EL (cell line): ENCODE data around the gene CIITA.
"Not testable (repeated sequence)": the region's sequence is repeated elsewhere in the genome, so short reads cannot be mapped to it uniquely, and the experiment has no call there.

Experiments used
- DNase-seq: peaks from one replicate; pipeline ENCODE4 v3.0.0-alpha.2; 2016

CIITA gene

GRCh38 chr16:10922328-10923145 is 45.5 kb downstream of the CIITA start:
- peak; percentile 59 for DNase-seq

- no peak for DNase-seq
Observed at GRCh38 chr16:10923146-10923649, 46.2 kb downstream of the CIITA start.

GRCh38 chr16:10923650-10924214 is 46.7 kb downstream of the CIITA start:
- DNase-seq, result no peak

GRCh38 chr16:10925285-10925684 is 48.3 kb downstream of the CIITA start:
- not testable (repeated sequence) for DNase-seq

- no peak for DNase-seq
Observed at GRCh38 chr16:10926094-10926493, 49.1 kb downstream of the CIITA start.

GRCh38 chr16:10926867-10927266 is 49.9 kb downstream of the CIITA start:
- DNase-seq, result no peak

- no peak for DNase-seq
Observed at GRCh38 chr16:10927497-10928112, 50.6 kb downstream of the CIITA start.

- not testable (repeated sequence) for DNase-seq
Observed at GRCh38 chr16:10929097-10929496, 52.1 kb downstream of the CIITA start.

- DNase-seq, result no peak
Observed at GRCh38 chr16:10929853-10930754, 53.1 kb downstream of the CIITA start.

- no peak for DNase-seq
Observed at GRCh38 chr16:10930755-10931093, 53.7 kb downstream of the CIITA start.

- DNase-seq, result no peak
Observed at GRCh38 chr16:10931134-10931533, 54.1 kb downstream of the CIITA start.

GRCh38 chr16:10931977-10932632 is 55.1 kb downstream of the CIITA start:
- no peak for DNase-seq

- DNase-seq, result no peak
Observed at GRCh38 chr16:10932959-10933710, 56.1 kb downstream of the CIITA start.

- no peak for DNase-seq
Observed at GRCh38 chr16:10933865-10934264, 56.9 kb downstream of the CIITA start.

GRCh38 chr16:10934325-10935107 is 57.5 kb downstream of the CIITA start:
- no peak for DNase-seq

- DNase-seq, result no peak
Observed at GRCh38 chr16:10935226-10935915, 58.4 kb downstream of the CIITA start.

- DNase-seq, result no peak
Observed at GRCh38 chr16:10936272-10936984, 59.4 kb downstream of the CIITA start.

- no peak for DNase-seq
Observed at GRCh38 chr16:10937068-10937859, 60.3 kb downstream of the CIITA start.

GRCh38 chr16:10938321-10938720 is 61.3 kb downstream of the CIITA start:
- DNase-seq, result no peak
